Stimulated activated CD8-positive, alpha-beta memory T cell treated with anti-CD3 and anti-CD28 coated beads, Interleukin-7, amount 100 ng/mL, for 4 hours (primary cell): ENCODE results near the gene FAM53C.
"Not testable (repeated sequence)": the region's sequence is repeated elsewhere in the genome, so short reads cannot be mapped to it uniquely, and the experiment has no call there.

ENCODE experiments used
- DNase-seq, 2 donors: peaks; one replicate each; pipeline ENCODE4 v3.0.0-alpha.2; 2020; ENCODE audit warnings: low read depth in 2 of 2

FAM53C gene

DNA sequence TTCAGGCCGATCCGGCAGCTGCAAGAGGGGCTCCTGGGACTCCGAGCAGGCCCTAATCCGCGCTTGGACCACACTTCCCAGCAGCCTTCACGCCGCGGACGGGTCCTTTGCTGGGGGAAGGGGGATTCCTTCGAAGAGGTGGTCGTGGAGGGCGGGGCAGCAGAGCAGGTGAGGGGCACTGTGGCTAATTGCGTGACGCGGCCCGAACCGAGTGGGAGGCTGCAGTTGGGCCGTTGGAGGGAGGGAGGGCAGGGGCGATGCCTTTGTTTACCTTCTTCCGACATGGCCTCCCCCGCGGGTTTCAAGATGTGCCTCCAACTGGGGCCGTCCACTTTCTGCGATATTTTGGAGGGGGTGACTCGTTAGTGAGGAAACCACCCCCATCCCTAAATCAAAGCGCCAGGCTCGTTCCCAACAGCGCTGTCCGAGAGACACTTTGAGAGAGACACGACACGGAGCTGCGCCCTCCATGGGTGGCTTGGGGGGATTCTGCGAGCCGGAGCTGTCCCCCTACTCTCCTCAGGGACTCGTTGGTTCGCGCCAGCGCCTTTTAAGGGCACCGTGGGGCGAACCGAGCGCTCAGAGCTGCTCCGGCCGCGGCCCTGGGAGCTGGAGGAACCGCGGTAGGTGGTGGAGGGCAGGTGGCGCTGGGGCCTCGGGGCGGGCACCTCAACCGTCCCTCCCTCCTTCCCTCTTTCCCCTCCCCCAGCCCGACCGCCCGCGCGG, at the start of gene FAM53C:
FAM53C (plus strand) TSS at position 582 of the 726 bp plus-strand sequence. CDS start 3,070 bp downstream, outside the sequence.
- peak; percentile 78 to 86 for DNase-seq

GRCh38 chr5:138289296-138289695, 48.8 kb upstream of the FAM53C start:
- no peak for DNase-seq

GRCh38 chr5:138303372-138303771, 34.7 kb upstream of the FAM53C start:
- no peak for DNase-seq

GRCh38 chr5:138305797-138306196, 32.3 kb upstream of the FAM53C start:
- DNase-seq, result no peak

DNA sequence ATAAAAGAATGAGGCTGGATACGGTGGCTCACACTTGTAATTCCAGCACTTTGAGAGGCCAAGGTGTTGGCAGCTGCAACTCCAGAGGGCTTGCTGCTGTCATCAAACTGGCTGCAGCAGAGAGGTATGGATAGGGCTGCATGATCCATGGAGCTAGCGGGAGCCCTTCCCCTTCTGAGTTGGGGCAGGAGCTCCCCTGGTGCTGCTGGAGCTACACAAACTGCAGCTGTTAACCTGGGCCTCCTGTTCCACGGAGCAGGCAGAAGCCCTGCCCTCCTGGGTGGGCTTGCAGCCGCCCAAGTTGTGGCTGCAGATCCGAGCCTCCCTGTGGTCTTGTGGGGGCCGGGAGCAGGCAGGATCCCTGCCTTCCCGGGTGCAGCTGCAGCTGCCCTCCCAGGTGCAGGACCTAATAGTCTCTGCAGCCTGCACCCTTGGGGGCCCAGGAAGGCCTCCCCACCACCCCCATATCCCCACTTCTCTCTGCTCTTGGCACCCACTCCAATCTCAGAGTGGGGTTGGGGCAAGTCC, 22.3 kb upstream of the FAM53C start:
- DNase-seq, result no peak

DNA sequence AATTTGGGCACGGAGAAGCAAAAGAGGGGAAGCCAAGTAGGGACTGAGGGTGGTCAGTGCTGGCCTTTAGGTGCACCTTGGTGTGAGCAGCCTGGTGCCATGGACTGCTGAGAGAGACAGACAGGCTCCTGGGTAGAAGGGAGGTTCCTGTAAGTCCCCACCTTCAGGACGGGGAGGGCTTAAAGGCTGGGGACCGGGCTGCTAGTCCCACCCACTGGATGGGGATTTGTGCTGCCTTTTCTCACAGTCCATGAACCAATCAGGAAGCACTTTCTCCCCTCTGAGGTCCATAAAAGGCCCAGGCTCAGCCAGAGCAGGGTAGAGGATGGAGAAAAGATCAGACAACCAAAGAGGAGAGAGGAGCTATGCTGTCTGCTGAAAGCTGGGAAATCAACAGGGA, 21.7 kb upstream of the FAM53C start:
- DNase-seq, result no peak

- DNase-seq, result not testable (repeated sequence)
Measured at GRCh38 chr5:138318211-138318610, 19.9 kb upstream of the FAM53C start.

GRCh38 chr5:138330813-138331448, 7.1 kb upstream of the FAM53C start:
- no peak for DNase-seq

DNA sequence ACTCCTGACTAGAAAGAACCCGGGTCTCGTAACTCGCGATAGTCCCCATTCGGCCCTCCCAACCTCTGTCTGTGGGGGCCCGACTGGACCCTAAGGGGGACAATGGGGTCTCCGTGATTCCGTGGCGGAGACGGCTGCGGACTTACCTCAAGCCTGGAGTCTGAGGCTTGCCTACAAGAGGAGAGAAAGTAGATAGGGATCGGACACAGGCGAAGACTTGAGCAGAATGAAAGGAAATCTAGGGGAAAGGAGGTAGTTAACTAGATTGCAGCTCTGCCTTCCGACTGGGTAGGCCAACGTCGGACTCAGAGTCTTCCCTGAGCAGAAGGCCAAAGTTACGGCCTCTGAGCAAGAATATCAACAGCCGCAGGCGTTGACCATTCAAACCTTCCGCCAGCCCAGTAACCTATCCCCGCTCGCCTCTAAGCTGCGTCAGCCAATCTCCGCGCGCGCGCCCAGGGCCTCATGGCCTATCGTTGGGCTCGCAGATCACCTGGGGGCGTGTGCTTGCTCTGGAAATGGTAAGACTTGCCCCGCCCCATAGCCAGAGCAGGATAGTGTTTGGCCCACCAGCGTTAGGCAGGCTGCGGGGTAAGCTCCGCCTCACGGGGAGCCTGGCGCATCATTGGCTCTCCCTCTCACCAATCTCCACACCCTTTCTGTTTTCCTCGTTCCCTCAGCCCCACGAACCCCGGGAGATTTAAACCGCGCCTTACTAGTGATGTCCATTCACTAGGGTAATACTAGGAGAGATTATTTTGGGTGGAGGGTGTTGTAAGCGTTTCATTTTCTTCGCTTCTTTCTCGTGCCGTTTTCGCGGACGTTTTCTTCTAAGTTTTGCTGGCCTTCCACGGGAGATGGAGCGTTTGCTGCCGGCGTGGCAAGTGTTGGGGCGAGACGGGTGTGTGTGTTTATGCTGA, 6.4 kb upstream of the FAM53C start, which contains the start of gene CDC25C:
CDC25C (minus strand) TSS at position 356 of the 920 bp plus-strand sequence. CDS start 624 bp downstream, outside the sequence.
- DNase-seq, result peak; percentile 97

DNA sequence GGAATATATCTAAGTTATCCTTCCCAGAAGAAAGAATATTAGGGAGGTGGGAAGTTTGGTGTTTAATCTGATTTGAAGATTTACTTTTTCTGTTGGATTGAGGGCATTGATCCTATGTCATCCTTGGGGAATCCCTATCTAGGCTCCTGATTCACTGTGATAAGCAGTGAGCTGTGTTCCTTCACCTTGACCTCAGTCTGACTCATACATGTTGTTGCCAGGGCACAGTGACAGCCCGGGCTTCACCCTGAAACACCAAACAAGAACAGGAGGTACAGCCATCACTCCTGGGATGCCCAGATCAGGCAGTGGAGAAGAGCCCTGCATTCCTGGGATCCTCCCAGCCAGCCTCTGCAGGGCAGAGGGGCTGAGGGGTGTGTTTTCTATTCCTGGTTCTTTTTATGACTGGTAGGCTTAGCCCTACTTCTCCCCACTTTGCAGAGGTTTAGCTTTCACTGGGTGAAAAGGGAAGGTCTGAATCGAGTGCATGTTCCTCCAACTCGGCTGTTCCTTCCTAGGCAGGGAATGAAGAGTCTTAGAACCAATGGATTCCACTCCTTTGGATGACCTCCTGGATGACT, 3.1 kb upstream of the FAM53C start:
- no peak for DNase-seq

- peak in 1 of 2 donors; percentile 47 for DNase-seq
Measured at GRCh38 chr5:138336952-138337684, 948 bp upstream of the FAM53C start.

- no peak for DNase-seq
Measured at GRCh38 chr5:138338411-138339090, 485 bp downstream of the FAM53C start.

DNA sequence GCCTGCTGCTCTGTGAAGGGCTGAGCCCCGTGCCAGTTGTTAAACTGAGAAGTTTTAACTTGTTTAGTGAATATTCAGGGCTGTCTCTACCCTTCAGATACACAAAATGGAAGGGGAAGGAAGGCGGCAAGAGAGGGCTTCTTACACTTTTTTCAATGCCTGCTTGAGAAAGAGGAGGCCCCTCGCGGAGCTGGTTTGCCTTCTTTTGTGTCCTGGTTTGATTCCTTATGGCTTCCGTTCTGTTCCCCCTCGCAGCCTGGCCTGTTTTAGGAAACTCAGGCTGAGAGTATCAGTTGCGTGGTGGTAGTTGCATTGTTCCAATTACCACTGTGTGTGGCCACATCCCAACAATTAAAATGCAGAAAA, 1.0 kb downstream of the FAM53C start:
- no peak for DNase-seq

DNA sequence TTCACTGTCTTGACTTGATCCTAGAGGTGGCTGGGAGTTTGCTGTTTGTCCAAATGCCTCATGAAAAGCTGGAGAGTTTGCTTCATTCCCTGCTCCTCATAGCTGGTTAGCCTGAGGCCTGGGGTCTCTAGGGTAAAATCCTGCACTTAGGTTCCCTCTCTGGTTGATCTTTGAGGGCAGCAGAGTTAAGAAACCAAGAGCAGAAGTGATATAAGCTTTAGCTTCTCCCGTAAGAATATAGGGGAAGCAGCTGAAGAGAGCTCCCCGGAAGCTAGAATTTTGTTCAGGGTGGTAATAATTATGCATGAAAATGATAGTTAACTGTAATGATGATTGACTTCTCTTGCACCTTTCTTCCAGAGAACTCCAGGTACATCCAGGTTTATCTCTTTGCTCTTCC, 1.4 kb downstream of the FAM53C start:
- no peak for DNase-seq

- no peak for DNase-seq
Measured at GRCh38 chr5:138340008-138340407, 1.9 kb downstream of the FAM53C start.

- no peak for DNase-seq
Measured at GRCh38 chr5:138344887-138345622, 7.0 kb downstream of the FAM53C start.

DNA sequence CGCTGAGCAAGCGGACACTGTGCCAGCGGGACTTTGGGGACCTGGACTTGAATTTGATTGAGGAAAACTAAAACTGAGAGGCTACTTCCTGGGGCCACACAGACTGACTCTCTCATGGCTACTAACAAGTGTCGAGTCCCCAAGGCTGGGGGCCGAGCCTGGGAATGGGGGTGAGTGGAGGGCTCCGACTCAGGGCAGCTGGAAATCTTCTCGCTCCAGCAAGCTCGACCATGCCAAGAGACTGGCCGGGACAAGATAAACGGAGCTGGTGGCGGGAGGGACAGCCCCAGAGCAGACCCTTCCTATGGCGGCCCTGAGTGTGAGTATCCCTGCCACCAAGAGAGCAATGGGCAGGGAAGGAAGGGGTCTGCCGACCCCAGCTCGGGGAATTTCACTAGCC, 8.8 kb downstream of the FAM53C start:
- no peak for DNase-seq

DNA sequence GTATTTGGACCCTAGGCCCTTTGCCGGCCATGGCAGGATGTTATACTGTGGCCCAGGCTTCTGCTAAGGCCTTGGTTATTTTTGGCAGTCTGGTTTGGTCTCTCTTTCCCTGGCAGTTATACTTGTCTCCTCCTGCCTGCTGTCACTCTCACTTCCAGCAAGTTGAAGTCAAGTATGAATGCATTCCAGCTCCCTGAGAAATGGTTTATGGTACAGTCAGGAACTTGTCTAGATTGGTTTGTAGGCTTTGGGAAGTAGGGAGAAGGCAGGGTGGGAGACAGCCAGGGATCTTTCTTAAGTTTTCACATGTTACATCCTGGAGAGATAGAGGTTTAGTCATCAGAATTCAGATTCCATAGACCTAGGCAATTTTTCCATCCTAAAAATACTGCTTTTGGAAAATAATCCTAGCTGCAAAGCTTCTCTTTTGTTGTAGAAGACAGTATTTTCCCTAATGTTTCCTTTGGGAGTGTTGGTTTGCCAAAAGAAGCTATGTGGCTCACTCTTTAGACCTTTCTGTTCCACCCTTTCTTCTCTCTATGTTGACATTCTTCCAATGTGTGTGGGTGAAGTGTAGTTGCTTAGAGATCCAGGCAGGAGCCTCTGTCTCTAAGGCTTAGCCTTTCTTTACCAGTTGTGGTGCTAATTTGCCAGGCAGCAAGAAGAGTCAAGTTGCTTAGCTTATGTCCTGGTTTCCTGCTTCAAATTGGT, 11.9 kb downstream of the FAM53C start:
- DNase-seq, result no peak

GRCh38 chr5:138350563-138350890, 12.5 kb downstream of the FAM53C start:
- no peak for DNase-seq
